NCI-H2107 treated with DMSO at 0.1 percent for 48 hours (cell line): ENCODE data around the gene CFAP97D1.

Experiments used
- DNase-seq: peaks from one replicate; lab custom pipeline; 2025; ENCODE audit not compliant: unreplicated experiment; lab: John Stamatoyannopoulos, UW

The CFAP97D1 gene

GRCh38 chr17:43767713-43768059, 12.5 kb upstream of the CFAP97D1 start:
- no peak for DNase-seq

- DNase-seq = no peak
Observed at GRCh38 chr17:43768382-43768781, 11.9 kb upstream of the CFAP97D1 start.

GRCh38 chr17:43768943-43769342, 11.3 kb upstream of the CFAP97D1 start:
- DNase-seq = no peak

- no peak for DNase-seq
Observed at GRCh38 chr17:43769426-43769825, 10.8 kb upstream of the CFAP97D1 start.

- DNase-seq = no peak
Observed at GRCh38 chr17:43769859-43770258, 10.4 kb upstream of the CFAP97D1 start.

GRCh38 chr17:43770957-43771356, 9.3 kb upstream of the CFAP97D1 start:
- DNase-seq = no peak

- no peak for DNase-seq
Observed at GRCh38 chr17:43771463-43771862, 8.8 kb upstream of the CFAP97D1 start.

GRCh38 chr17:43772877-43773648, 7.2 kb upstream of the CFAP97D1 start:
- no peak for DNase-seq

- DNase-seq = no peak
Observed at GRCh38 chr17:43774304-43775250, 5.7 kb upstream of the CFAP97D1 start.

- peak; percentile 12 for DNase-seq
Observed at GRCh38 chr17:43778337-43779144, 1.7 kb upstream of the CFAP97D1 start, which contains the start of gene DUSP3. Gene DUSP3 (minus strand): TSS chr17:43778977. CDS start chr17:43778924, 53 bp downstream.

- no peak for DNase-seq
Observed at GRCh38 chr17:43779145-43780125, 800 bp upstream of the CFAP97D1 start.

GRCh38 chr17:43782913-43783680, 2.9 kb downstream of the CFAP97D1 start:
- DNase-seq = no peak

GRCh38 chr17:43784068-43784467, 3.8 kb downstream of the CFAP97D1 start:
- no peak for DNase-seq

- DNase-seq = no peak
Observed at GRCh38 chr17:43784628-43785101, 4.4 kb downstream of the CFAP97D1 start.

- DNase-seq = no peak
Observed at GRCh38 chr17:43787728-43788127, 7.5 kb downstream of the CFAP97D1 start.

GRCh38 chr17:43788540-43788939, 8.3 kb downstream of the CFAP97D1 start:
- no peak for DNase-seq

GRCh38 chr17:43789482-43789881, 9.2 kb downstream of the CFAP97D1 start:
- no peak for DNase-seq

- DNase-seq = no peak
Observed at GRCh38 chr17:43790311-43790940, 10.2 kb downstream of the CFAP97D1 start.

- no peak for DNase-seq
Observed at GRCh38 chr17:43791589-43791988, 11.4 kb downstream of the CFAP97D1 start.
